Tibial artery (tissue), 4 donors: Measurements from ENCODE around the gene SOBP.

Source experiments
- DNase-seq, 2 donors: peaks; one replicate each; pipeline ENCODE4 v3.0.0-alpha.2; 2019
- H3K27ac ChIP-seq, 2 donors: fragments of 200-600 bp; sonication (generic) in 1 of 2; 1 replicate in 1 of 2; 2 replicates in 1 of 2; pipeline ENCODE4 v1.5.1; 2018 to 2019; ENCODE audit warnings: mild to moderate bottlenecking in 1 of 2
- H3K27me3 ChIP-seq, 2 donors: fragments of 200-600 bp; sonication (generic) in 1 of 2; one replicate each; pipeline versions ENCODE4 v1.5.1 to v1.6.0; 2016 to 2019
- H3K36me3 ChIP-seq, 3 donors: fragments of 200-600 bp; sonication (generic) in 2 of 3; one replicate each; pipeline ENCODE4 v1.5.1; 2016 to 2019; ENCODE audit warnings: mild to moderate bottlenecking in 2 of 3
- H3K4me1 ChIP-seq, 4 donors: fragments of 200-600 bp; sonication (generic) in 2 of 4; 1 replicate in 3 of 4; 2 replicates in 1 of 4; pipeline ENCODE4 v1.5.1; 2016 to 2019
- H3K4me3 ChIP-seq, 2 donors: fragments of 200-600 bp; sonication (generic) in 1 of 2; 1 replicate in 1 of 2; 2 replicates in 1 of 2; pipeline ENCODE4 v1.5.1; 2018 to 2019; ENCODE audit warnings: mild to moderate bottlenecking in 2 of 2
- H3K9me3 ChIP-seq, 3 donors: fragments of 200-600 bp; sonication (generic) in 1 of 3; one replicate each; pipeline ENCODE4 v1.5.1; 2016 to 2019
- CTCF ChIP-seq, 2 experiments: fragments of 200-600 bp in 1 of 2; fragments of 450-650 bp in 1 of 2; IDR thresholded peaks; one replicate each; pipeline ENCODE4 v1.5.1; 2017 to 2019; ENCODE audit warnings: antibody characterized with exemption in 2 of 2, mild to moderate bottlenecking in 1 of 2, moderate library complexity in 1 of 2
- intact Hi-C: fragments of 100-400 bp; cut with DNase I; formaldehyde crosslinking; loops from one replicate; pipeline ENCODE4 v1.15.0; 2023; ENCODE audit warnings: low total_unique reads

Gene SOBP

GRCh38 chr6:107642095-107642860 lies 152.4 kb downstream of the SOBP start:
- no peak overlapping the region for H3K4me3 ChIP-seq
- H3K4me1 ChIP-seq = peaks cover 0 to 22% (median 4%) of the 10 kb centered on the region in 4 donors
- no peak for DNase-seq
- no peaks in the 10 kb centered on the region for H3K27me3 ChIP-seq
- no peaks in the 10 kb centered on the region for H3K9me3 ChIP-seq
- no peak overlapping the region for H3K27ac ChIP-seq
- no peak for TF ChIP-seq CTCF (IDR thresholded peaks at IDR 0.05)
- no peaks in the 10 kb centered on the region for H3K36me3 ChIP-seq
- intact Hi-C loops = no loop called here

GRCh38 chr6:107642861-107643328 lies 153.0 kb downstream of the SOBP start:
- no peak for TF ChIP-seq CTCF (IDR thresholded peaks at IDR 0.05)
- DNase-seq = no peak
- H3K4me3 ChIP-seq = no peak overlapping the region
- intact Hi-C loops = no loop called here
- H3K9me3 ChIP-seq = no peaks in the 10 kb centered on the region
- no peaks in the 10 kb centered on the region for H3K36me3 ChIP-seq
- no peak overlapping the region for H3K27ac ChIP-seq
- peaks cover 0 to 22% (median 4%) of the 10 kb centered on the region in 4 donors for H3K4me1 ChIP-seq
- H3K27me3 ChIP-seq = no peaks in the 10 kb centered on the region

- Histone ChIP-seq H3K27ac (no peak overlapping the region), H3K27me3 (no peaks in the 10 kb centered on the region), H3K4me1 (peaks cover 0 to 22% (median 4%) of the 10 kb centered on the region in 4 donors), H3K9me3 (no peaks in the 10 kb centered on the region), H3K4me3 (no peak overlapping the region), H3K36me3 (no peaks in the 10 kb centered on the region)
- no peak for DNase-seq
- intact Hi-C loops = no loop called here
- no peak for TF ChIP-seq CTCF (IDR thresholded peaks at IDR 0.05)
Measured at GRCh38 chr6:107644513-107644912, 154.6 kb downstream of the SOBP start.

- intact Hi-C loops = no loop called here
- no peaks in the 10 kb centered on the region for H3K36me3 ChIP-seq
- H3K27ac ChIP-seq = no peak overlapping the region
Measured at GRCh38 chr6:107645740-107646139, 155.8 kb downstream of the SOBP start.

GRCh38 chr6:107646176-107646575 lies 156.3 kb downstream of the SOBP start:
- no peak for TF ChIP-seq CTCF (IDR thresholded peaks at IDR 0.05)
- Histone ChIP-seq H3K36me3 (no peaks in the 10 kb centered on the region), H3K4me3 (no peak overlapping the region), H3K4me1 (peaks cover 0 to 22% (median 4%) of the 10 kb centered on the region in 4 donors), H3K27me3 (no peaks in the 10 kb centered on the region), H3K9me3 (no peaks in the 10 kb centered on the region), H3K27ac (no peak overlapping the region)
- intact Hi-C loops = no loop called here
- DNase-seq = peak; percentile 72 to 77

More at GRCh38 chr6:107645740-107646139, 155.8 kb downstream of the SOBP start:
- Histone ChIP-seq H3K4me3 (no peak overlapping the region), H3K4me1 (peaks cover 0 to 22% (median 4%) of the 10 kb centered on the region in 4 donors), H3K9me3 (no peaks in the 10 kb centered on the region), H3K27me3 (no peaks in the 10 kb centered on the region)
- DNase-seq = no peak
- no peak for TF ChIP-seq CTCF (IDR thresholded peaks at IDR 0.05)
